ENCODE data around the gene CCDC71L.

The CCDC71L gene

DNA sequence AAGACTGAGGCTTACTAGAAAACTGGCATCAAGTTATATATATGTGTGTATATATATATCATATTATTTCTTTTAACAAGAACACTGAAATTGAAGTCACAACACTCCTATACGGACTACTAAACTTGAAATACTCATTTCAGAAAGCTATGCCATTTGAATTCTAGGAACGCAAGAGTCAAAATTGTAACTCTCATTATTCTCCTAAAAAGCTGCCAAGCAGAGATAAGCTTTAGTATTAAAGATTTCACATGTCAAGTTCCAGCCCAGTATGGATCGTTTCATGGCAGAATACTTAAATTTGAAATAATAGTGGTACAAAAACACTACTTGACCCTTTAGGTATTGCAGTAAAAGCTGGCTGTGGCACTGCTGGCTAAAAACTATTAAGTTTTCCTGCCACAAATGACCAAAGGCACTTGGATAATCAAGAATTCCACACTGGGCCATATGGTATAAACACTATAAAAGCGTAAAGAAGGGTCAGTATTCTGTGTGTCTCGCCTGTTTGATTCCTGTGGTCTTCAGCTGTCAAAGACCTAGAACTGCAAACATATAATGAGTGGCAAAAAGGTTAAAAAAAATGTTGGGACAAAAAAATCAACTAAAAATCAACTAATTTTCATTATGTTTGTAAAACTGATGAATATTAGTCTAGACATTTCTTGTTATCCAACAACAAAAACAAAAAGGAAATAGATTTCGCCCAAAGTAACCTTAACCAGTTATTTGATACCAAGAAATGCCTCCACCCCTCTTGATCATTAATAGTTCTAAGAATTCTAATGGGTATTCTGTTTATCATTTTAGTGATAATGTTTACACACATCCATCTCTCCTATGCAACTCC, 2.4 kb downstream of the CCDC71L start:
- DNase-seq = no peak

GRCh38 chr7:106657085-106657991, 3.6 kb downstream of the CCDC71L start:
- DNase-seq = no peak

GRCh38 chr7:106655703-106656498, 5.1 kb downstream of the CCDC71L start:
- no peak for DNase-seq

DNA sequence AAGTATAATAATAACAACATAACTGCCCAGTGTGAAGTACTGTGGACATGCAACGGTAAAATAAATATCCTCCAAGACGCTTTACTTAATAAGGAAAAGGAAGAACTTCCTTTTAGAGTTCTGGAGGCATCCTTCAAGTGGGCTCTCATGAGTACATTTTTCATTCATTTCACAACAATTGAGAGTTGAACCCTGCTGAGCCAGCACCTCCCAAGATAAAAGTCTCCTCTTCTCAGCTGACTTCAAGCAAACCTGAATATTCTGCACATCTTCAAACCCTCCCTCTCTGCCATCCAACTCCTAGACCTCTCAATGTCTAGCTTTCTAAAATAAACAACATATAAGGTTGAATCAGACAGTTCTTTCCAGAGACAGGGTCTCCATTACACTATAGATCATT, 7.5 kb downstream of the CCDC71L start:
- DNase-seq = no peak

GRCh38 chr7:106652909-106653308, 8.0 kb downstream of the CCDC71L start:
- DNase-seq = no peak

DNA sequence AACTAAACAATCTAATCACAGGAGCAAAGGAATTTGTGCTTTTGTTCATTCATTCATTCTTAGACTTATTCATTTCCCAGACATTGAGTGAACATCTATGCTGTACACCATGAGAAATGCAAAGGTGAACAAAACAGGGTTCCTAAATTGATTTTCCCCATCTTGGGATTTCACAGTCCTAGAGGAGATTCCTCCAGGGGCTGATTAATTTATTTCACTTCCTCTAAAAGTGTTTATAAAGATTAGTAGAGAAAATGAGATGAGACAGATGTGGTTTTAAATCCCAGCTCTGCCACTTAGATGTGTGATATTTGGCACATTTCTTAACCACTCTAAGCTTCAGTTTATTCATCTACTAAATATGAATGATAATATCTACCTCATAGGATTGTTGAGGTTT, 8.9 kb downstream of the CCDC71L start:
- DNase-seq = no peak

- no peak for DNase-seq
Observed at GRCh38 chr7:106646256-106646655, 14.7 kb downstream of the CCDC71L start.

DNA sequence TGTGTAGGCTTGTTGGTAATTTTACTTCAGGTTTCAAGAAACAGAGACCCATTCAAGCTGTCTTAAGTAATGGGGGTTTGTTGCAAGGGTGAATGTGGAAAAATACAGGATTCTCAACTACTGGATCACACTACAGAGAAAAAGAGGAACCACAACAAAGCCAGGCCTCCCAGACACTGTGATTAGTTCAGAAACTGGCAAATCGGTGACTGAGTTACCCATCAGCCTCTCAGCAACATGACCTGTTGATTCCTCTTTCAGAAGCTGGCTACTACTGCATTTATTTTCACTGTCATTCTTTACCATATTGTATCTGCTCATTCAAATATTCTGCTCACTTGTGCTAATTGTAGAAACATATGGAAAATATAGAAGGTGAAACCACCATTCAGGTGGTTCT, 16.0 kb downstream of the CCDC71L start:
- no peak for DNase-seq

DNA sequence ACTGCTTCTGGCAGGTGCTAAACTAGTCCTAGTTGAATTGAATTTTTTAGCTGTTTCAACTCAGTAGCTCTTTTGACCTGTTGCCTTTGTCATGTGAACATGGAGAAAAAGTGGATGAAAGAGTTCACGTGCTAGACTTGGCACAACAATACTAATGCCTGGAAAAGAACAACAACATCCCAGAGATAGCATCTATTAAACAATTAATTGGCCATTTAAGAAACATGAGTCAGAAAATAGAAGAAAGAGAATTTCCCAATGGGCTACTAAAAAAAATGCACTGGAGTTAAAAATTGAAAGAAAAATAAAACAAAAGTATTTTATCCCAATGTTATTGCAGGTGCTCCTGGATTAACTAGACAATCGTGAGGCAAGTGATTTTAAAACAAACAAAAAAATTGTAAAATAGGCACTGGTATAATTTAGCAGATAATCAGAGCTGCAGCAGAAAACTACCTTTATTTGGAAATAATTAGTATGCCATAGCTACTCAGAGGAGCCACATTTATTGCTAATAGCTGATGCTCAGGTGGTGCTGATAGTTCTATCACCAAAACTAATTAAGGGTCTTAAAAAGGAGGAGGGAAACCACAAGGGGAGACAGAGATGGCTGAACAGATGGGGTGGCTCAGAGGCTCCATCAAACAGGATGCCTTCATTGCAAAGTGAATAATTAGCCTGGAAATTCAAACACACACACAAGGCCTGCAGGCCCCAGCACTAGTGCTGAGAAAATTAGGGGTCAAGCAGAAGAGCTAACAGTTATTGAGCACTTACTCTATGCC, 17.6 kb downstream of the CCDC71L start:
- no peak for DNase-seq

GRCh38 chr7:106641416-106641815, 19.5 kb downstream of the CCDC71L start:
- DNase-seq = no peak

- no peak for DNase-seq
Observed at GRCh38 chr7:106640368-106641141, 20.4 kb downstream of the CCDC71L start.

- no peak for DNase-seq
Observed at GRCh38 chr7:106639476-106640334, 21.3 kb downstream of the CCDC71L start.

DNA sequence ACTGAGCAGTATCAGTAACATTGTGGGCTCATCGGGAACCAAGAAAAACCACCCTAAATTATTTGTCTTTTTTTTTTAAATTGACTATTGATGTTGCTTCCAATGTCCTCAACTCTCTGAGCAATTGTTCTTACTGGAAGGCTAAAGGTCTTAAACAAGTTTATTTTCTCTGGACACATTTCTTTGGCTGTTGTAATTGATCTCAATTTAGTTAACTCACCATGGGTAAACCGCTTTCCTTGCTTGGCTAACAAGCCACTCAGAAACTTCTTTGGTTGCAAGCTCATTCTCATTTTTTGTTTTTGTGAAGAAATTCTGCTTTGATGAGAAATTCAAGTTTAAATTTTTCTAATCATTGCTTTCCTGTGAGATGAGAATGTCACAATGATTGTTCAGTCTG, 25.5 kb downstream of the CCDC71L start:
- no peak for DNase-seq

DNA sequence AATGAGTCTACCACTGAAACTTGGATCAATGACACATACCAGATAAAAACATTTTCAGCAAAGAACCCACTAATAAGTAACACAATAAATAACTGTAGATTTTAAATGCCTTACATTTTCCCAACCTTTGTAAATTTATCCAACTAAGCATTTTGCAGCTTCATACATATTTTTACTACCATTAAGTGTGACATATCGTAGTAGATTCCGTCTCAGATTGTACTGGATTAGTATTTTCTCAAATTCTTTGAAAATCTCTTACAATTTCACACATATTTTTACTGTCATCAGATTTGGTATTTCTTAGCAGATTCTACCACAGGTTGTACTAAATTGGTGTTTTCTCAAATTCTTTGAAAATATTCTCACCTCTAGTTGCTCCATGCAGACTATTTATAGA, 26.0 kb downstream of the CCDC71L start:
- no peak for DNase-seq

DNA sequence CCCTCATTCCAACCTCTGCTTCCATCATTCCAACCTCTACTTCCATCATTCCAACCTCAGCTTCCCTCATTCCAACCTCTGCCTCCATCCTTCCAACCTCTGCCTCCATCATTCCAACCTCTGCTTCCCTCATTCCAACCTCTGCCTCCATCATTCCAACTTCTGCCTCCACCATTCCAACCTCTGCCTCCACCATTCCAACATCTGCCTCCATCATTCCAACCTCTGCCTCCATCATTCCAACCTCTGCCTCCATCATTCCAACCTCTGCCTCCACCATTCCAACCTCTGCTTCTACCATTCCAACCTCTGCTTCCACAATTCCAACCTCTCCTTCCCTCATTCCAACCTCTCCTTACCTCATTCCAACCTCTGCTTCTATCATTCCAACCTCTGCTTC, 30.3 kb downstream of the CCDC71L start:
- no peak for DNase-seq

DNA sequence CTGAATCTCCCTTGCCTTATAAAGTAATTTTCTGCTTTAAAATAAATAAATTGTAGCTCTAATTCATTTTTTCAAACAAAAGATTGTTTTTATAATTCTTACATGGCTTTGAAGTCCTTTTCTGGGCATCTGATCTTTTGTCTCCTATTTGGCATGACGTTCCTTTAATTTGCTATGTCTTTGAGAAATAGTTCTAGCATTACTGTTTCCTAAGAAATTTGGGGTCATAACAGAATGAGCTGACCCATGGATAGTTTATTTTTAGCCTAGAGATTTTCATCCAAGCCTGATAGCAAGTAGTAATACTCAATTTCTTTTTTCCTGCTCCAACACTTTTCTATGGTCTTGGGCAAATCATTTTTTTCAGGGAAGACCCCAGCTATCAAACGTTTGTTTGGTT, 31.4 kb downstream of the CCDC71L start:
- no peak for DNase-seq

DNA sequence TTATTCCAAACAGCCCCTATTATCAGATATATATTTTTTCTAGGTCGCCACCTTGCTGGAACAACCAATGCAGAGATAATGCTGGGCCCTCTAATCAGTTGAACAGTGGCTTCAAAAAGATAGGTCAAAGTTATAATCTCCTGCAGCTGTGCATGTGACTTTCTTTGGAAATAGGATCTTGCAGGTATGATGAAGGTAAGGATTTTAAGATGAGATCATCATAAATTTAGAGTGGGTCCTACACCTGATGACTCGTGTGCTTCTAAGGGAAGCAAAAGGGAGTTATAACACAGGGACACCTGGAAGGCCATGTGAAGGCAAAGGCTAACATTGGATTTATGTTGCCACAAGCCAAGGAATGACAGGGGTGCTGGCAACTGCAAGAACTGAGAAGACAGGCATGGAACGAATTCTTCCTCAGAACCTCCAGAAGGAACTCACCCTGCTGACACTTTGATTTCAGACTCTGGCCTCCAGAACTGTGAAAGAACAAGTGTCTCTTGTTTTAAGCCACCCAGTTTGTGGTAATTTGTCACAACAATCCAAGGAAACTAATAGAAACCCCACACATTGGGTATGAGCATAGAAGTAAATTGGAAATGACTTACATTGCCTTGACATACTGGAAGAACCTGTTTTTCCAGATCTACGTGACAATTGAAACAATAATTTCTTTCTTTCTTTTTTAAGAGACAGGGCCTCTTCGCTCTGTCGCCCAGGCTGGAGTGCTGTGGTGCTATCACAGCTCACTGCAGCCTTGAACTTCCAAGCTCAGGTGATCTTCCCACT, 34.4 kb downstream of the CCDC71L start:
- no peak for DNase-seq

DNA sequence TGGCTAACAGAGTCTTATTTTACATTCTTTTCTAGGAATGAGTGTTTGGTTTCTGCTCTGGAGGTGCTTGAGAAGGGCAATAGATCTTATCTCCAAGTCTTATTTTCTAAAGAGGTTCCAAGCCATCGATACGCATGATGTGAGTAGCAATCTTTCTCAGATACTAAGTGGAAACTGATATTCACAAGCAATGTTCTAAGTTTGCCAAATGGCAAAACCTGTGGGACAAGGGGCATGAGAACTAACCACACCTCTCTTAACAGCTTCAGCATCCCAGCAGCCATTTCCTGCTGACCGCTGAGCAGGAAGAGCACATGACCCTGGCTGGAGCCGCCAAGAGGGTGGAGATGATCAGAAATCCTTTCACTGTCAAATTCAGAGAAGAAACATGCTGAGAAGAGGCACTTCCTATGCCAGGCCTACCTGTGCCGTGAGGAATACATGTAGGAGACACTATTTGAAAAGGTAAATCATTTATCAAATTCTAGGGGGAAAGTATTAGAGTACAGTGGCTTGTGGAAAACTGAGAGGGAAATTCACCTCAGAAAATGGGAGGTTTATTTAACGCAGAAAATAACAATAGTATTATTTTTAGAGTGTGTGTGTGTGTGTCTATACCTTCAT, 35.2 kb downstream of the CCDC71L start:
- DNase-seq = no peak

- DNase-seq = no peak
Observed at GRCh38 chr7:106623853-106624252, 37.1 kb downstream of the CCDC71L start.

Data from NCI-H510A (cell line).